ENCODE results near the gene IPCEF1. TPM values are rescaled to one million over a fixed set of nuclear protein-coding genes. Genes with fewer than 3 reads are reported as not detected.
A peak's percentile ranks its signal among the peaks of the same experiment; 100 is the strongest.

IPCEF1 gene
- total RNA-seq, 1 experiment from 2014 or later: not detected

GRCh38 chr6:154247119-154247861 is 109.3 kb downstream of the IPCEF1 start:
- H3K9me3 Mint-ChIP-seq (ENCODE audit: unreplicated experiment): peaks cover 7% of the 10 kb centered on the region
- CTCF ChIA-PET: interaction anchor here (0.5 to 1.2 kb wide), 4 partner anchors 90 to 1044 kb away, joined by 3 to 4 read pairs (median 3); no protein-coding TSS in a partner anchor
- H3K4me3 Mint-ChIP-seq (ENCODE audit: unreplicated experiment): no peak overlapping the region
- no peaks in the 10 kb centered on the region for H3K36me3 Mint-ChIP-seq (ENCODE audit: insufficient read depth, unreplicated experiment)
- H3K27ac Mint-ChIP-seq (ENCODE audit: low read depth, unreplicated experiment): no peak overlapping the region
- intact Hi-C loops (cut with micrococcal nuclease): no loop called here
- TF ChIP-seq CTCF (IDR thresholded peaks at IDR 0.05; ENCODE audit: unreplicated experiment): no peak
- H3K27me3 Mint-ChIP-seq (ENCODE audit: insufficient read depth, unreplicated experiment): no peaks in the 10 kb centered on the region
- H3K4me1 Mint-ChIP-seq (ENCODE audit: insufficient read depth, unreplicated experiment): no peaks in the 10 kb centered on the region
- BruUV-seq (replicated peaks): no TSS peak
- DNase-seq (ENCODE audit: unreplicated experiment): peak; percentile 4
- POLR2A ChIA-PET: interaction anchor here (0.7 kb wide), 1 partner anchor 27 kb away, joined by 5 read pairs; no protein-coding TSS in a partner anchor

- Mint-ChIP-seq H3K4me3 (ENCODE audit: unreplicated experiment) (no peak overlapping the region), H3K36me3 (ENCODE audit: insufficient read depth, unreplicated experiment) (no peaks in the 10 kb centered on the region), H3K9me3 (ENCODE audit: unreplicated experiment) (peaks cover 7% of the 10 kb centered on the region), H3K4me1 (ENCODE audit: insufficient read depth, unreplicated experiment) (no peaks in the 10 kb centered on the region), H3K27me3 (ENCODE audit: insufficient read depth, unreplicated experiment) (no peaks in the 10 kb centered on the region), H3K27ac (ENCODE audit: low read depth, unreplicated experiment) (no peak overlapping the region)
- POLR2A ChIA-PET: no interaction called here
- TF ChIP-seq CTCF (IDR thresholded peaks at IDR 0.05; ENCODE audit: unreplicated experiment): no peak
- intact Hi-C loops (cut with micrococcal nuclease): no loop called here
- BruUV-seq (replicated peaks): no TSS peak
- no peak for DNase-seq (ENCODE audit: unreplicated experiment)
- CTCF ChIA-PET: interaction anchor here (0.5 to 0.7 kb wide), 3 partner anchors 21 to 1043 kb away, joined by 3 to 4 read pairs (median 3); no protein-coding TSS in a partner anchor
Measured at GRCh38 chr6:154246723-154247118, 109.9 kb downstream of the IPCEF1 start.

- no peaks in the 10 kb centered on the region for H3K36me3 Mint-ChIP-seq (ENCODE audit: insufficient read depth, unreplicated experiment)
- TF ChIP-seq CTCF (IDR thresholded peaks at IDR 0.05; ENCODE audit: unreplicated experiment): no peak
- CTCF ChIA-PET: no interaction called here
- peaks cover 7% of the 10 kb centered on the region for H3K9me3 Mint-ChIP-seq (ENCODE audit: unreplicated experiment)
- BruUV-seq (replicated peaks): no TSS peak
- DNase-seq (ENCODE audit: unreplicated experiment): no peak
- intact Hi-C loops (cut with micrococcal nuclease): no loop called here
- H3K27ac Mint-ChIP-seq (ENCODE audit: low read depth, unreplicated experiment): no peak overlapping the region
- H3K27me3 Mint-ChIP-seq (ENCODE audit: insufficient read depth, unreplicated experiment): no peaks in the 10 kb centered on the region
- H3K4me1 Mint-ChIP-seq (ENCODE audit: insufficient read depth, unreplicated experiment): no peaks in the 10 kb centered on the region
- no peak overlapping the region for H3K4me3 Mint-ChIP-seq (ENCODE audit: unreplicated experiment)
- POLR2A ChIA-PET: interaction anchor here (0.6 kb wide), 1 partner anchor 204 kb away, joined by 3 read pairs; no protein-coding TSS in a partner anchor
Measured at GRCh38 chr6:154245506-154245905, 111.1 kb downstream of the IPCEF1 start.

- TF ChIP-seq CTCF (IDR thresholded peaks at IDR 0.05; ENCODE audit: unreplicated experiment): no peak
- intact Hi-C loops (cut with micrococcal nuclease): no loop called here
- Mint-ChIP-seq H3K4me3 (ENCODE audit: unreplicated experiment) (no peak overlapping the region), H3K27ac (ENCODE audit: low read depth, unreplicated experiment) (no peak overlapping the region), H3K4me1 (ENCODE audit: insufficient read depth, unreplicated experiment) (peaks cover 6% of the 10 kb centered on the region), H3K9me3 (ENCODE audit: unreplicated experiment) (peaks cover 7% of the 10 kb centered on the region), H3K27me3 (ENCODE audit: insufficient read depth, unreplicated experiment) (no peaks in the 10 kb centered on the region), H3K36me3 (ENCODE audit: insufficient read depth, unreplicated experiment) (no peaks in the 10 kb centered on the region)
- CTCF ChIA-PET: interaction anchor here (0.6 to 1.1 kb wide), 3 partner anchors 23 to 126 kb away, joined by 3 read pairs; no protein-coding TSS in a partner anchor
- POLR2A ChIA-PET: interaction anchor here (0.6 kb wide), 1 partner anchor 34 kb away, joined by 3 read pairs; no protein-coding TSS in a partner anchor
- no peak for DNase-seq (ENCODE audit: unreplicated experiment)
- BruUV-seq (replicated peaks): no TSS peak
Measured at GRCh38 chr6:154243793-154244750, 112.5 kb downstream of the IPCEF1 start.
